ENCODE results near the gene PHETA1. TPM values are rescaled to one million over a fixed set of nuclear protein-coding genes. Genes with fewer than 3 reads are reported as not detected.

The PHETA1 gene
- polyA plus RNA-seq, 2 of the 4 experiments (the other 2 are of a cell fraction), result 2.9 to 7.1 TPM

DNA sequence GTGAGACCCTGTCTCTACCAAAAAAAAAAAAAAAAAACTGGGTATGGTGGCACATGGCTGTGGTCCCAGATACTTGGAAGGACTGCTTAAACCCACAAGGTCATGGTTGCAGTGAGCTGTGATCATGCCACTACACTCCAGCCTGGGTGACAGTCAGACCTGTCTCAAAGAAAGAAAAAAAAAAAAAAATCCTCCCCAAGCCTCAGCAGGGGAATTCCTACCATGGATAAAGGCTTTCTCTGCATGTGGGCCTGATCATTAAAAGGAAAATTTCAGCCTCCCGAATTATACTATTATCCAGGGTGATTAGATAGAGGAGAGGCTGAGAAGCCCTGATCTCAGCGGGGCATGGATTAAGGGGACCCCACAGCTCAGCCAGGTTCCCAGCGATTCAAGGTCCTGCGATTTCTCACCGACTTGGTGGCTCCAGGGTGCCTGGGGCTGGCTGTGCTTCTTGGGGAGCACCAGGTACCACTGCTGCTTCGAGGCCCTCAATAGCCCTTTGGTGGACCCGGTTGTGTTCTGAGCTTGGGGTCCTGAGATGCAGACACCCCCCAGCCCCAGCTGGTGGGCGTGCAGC, 42.4 kb upstream of the PHETA1 start:
- 79% methylated on average over 8 of the region's 8 CpGs for WGBS (ENCODE audit: missing lambda C conversion rate)
- TF ChIP-seq SREBF2 (IDR thresholded peaks at IDR 0.05), result no peak
- TF ChIP-seq KDM5A (IDR thresholded peaks at IDR 0.05), result no peak
- TF ChIP-seq HEYL (CRISPR knock-in tag; IDR thresholded peaks at IDR 0.05), result no peak
- TF ChIP-seq RFX5 (IDR thresholded peaks at IDR 0.05), result no peak
- TF ChIP-seq ZNF302 (CRISPR knock-in tag; IDR thresholded peaks at IDR 0.05), result no peak
- TF ChIP-seq MAZ (IDR thresholded peaks at IDR 0.05; ENCODE audit: borderline replicate concordance, low read depth, low read length), result no peak
- TF ChIP-seq RARB (CRISPR knock-in tag; IDR thresholded peaks at IDR 0.05), result no peak
- no peak for TF ChIP-seq HOXA7 (CRISPR knock-in tag; IDR thresholded peaks at IDR 0.05)
- TF ChIP-seq JUNB (IDR thresholded peaks at IDR 0.05), result no peak
- TF ChIP-seq, protein P1, sequence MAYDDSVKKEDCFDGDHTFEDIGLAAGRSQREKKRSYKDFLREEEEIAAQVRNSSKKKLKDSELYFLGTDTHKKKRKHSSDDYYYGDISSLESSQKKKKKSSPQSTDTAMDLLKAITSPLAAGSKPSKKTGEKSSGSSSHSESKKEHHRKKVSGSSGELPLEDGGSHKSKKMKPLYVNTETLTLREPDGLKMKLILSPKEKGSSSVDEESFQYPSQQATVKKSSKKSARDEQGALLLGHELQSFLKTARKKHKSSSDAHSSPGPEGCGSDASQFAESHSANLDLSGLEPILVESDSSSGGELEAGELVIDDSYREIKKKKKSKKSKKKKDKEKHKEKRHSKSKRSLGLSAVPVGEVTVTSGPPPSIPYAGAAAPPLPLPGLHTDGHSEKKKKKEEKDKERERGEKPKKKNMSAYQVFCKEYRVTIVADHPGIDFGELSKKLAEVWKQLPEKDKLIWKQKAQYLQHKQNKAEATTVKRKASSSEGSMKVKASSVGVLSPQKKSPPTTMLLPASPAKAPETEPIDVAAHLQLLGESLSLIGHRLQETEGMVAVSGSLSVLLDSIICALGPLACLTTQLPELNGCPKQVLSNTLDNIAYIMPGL (CRISPR knock-in tag; IDR thresholded peaks at IDR 0.05; ENCODE audit: borderline replicate concordance), result no peak
- no peak for TF ChIP-seq EHMT2 (IDR thresholded peaks at IDR 0.05; ENCODE audit: low read depth)
- TF ChIP-seq, protein P2, sequence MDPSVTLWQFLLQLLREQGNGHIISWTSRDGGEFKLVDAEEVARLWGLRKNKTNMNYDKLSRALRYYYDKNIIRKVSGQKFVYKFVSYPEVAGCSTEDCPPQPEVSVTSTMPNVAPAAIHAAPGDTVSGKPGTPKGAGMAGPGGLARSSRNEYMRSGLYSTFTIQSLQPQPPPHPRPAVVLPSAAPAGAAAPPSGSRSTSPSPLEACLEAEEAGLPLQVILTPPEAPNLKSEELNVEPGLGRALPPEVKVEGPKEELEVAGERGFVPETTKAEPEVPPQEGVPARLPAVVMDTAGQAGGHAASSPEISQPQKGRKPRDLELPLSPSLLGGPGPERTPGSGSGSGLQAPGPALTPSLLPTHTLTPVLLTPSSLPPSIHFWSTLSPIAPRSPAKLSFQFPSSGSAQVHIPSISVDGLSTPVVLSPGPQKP (IDR thresholded peaks at IDR 0.05; ENCODE audit: low read depth, low read length), result no peak
- POLR2A ChIA-PET, result interaction anchor here (0.6 kb wide), 1 partner anchor 84 kb away, joined by 3 read pairs; no protein-coding TSS in a partner anchor
- Histone ChIP-seq H3K27ac (no peak overlapping the region), H3K4me2 (no peak overlapping the region), H3K9me3 (no peaks in the 10 kb centered on the region), H3K4me3 (no peak overlapping the region), H3K4me1 (peaks cover 36% of the 10 kb centered on the region)
- no peak for ATAC-seq
- DNase-seq (ENCODE audit: low read depth in 1 of 2, low spot score in 1 of 2), result no peak
- CTCF ChIA-PET, result interaction anchor here (0.9 to 8.6 kb wide), 3 partner anchors 14 to 40 kb away, joined by 3 to 103 read pairs (median 21); no protein-coding TSS in a partner anchor
- no peak for FAIRE-seq

- no peak for DNase-seq (ENCODE audit: low read depth in 1 of 2, low spot score in 1 of 2)
- no peak overlapping the region; the same call in 2 of the 3 replicates for H3K4me2 ChIP-seq
- 85% methylated on average over 11 of the region's 12 CpGs for WGBS (ENCODE audit: missing lambda C conversion rate)
- H3K4me3 ChIP-seq, result no peak overlapping the region
- POLR2A ChIA-PET, result no interaction called here
- peak overlapping the region in 1 of 2 experiments; percentile 82; a peak in 3 of 6 replicates for H3K27ac ChIP-seq
- TF ChIP-seq ZNF302 (CRISPR knock-in tag; IDR thresholded peaks at IDR 0.05) (no peak), ZFP36 (IDR thresholded peaks at IDR 0.05; ENCODE audit: borderline replicate concordance, partially characterized antibody) (peak; percentile 87)
- H3K4me1 ChIP-seq, result peaks cover 36% of the 10 kb centered on the region
- no peak for ATAC-seq
- no peak for FAIRE-seq
- CTCF ChIA-PET, result interaction anchor here (0.7 to 8.6 kb wide), 2 partner anchors 13 to 37 kb away, joined by 6 to 103 read pairs; no protein-coding TSS in a partner anchor
- no peaks in the 10 kb centered on the region for H3K9me3 ChIP-seq
Observed at GRCh38 chr12:111410431-111411184, 41.7 kb upstream of the PHETA1 start.

- Histone ChIP-seq H3K9me3 (no peaks in the 10 kb centered on the region), H3K4me1 (peaks cover 38% of the 10 kb centered on the region), H3K4me2 (peak overlapping the region; percentile 11; the same call in 1 of the 3 replicates), H3K4me3 (no peak overlapping the region), H3K27ac (peak overlapping the region in 1 of 2 experiments; percentile 82; a peak in 4 of 6 replicates)
- no peak for DNase-seq (ENCODE audit: low read depth in 1 of 2, low spot score in 1 of 2)
- no peak for FAIRE-seq
- ChIA-PET CTCF (interaction anchor here (0.6 to 8.6 kb wide), 4 partner anchors 13 to 88 kb away, joined by 3 to 103 read pairs (median 4); no protein-coding TSS in a partner anchor), POLR2A (no interaction called here)
- no peak for ATAC-seq
- whole genome bisulfite sequencing (ENCODE audit: missing lambda C conversion rate), result 56% methylated on average over 12 of the region's 14 CpGs
- TF ChIP-seq RFX5 (IDR thresholded peaks at IDR 0.05), result no peak
- TF ChIP-seq FOSB (CRISPR knock-in tag; IDR thresholded peaks at IDR 0.05), result no peak
- no peak for TF ChIP-seq RCOR1 (IDR thresholded peaks at IDR 0.05; ENCODE audit: low read depth, low read length)
- no peak for TF ChIP-seq PBX3 (IDR thresholded peaks at IDR 0.05)
- TF ChIP-seq PHF8 (IDR thresholded peaks at IDR 0.05; ENCODE audit: borderline replicate concordance, low read depth), result no peak
- TF ChIP-seq, protein P3, sequence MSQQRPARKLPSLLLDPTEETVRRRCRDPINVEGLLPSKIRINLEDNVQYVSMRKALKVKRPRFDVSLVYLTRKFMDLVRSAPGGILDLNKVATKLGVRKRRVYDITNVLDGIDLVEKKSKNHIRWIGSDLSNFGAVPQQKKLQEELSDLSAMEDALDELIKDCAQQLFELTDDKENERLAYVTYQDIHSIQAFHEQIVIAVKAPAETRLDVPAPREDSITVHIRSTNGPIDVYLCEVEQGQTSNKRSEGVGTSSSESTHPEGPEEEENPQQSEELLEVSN (IDR thresholded peaks at IDR 0.05; ENCODE audit: borderline replicate concordance, low read depth), result no peak
- TF ChIP-seq ZC3H11A (IDR thresholded peaks at IDR 0.05), result no peak
- TF ChIP-seq POLR2A (IDR thresholded peaks at IDR 0.05; ENCODE audit: low read length), result no peak
- TF ChIP-seq SREBF2 (IDR thresholded peaks at IDR 0.05), result no peak
- TF ChIP-seq BHLHE40 (IDR thresholded peaks at IDR 0.05; ENCODE audit: low read depth, low read length), result no peak
- TF ChIP-seq ZSCAN20 (CRISPR knock-in tag; IDR thresholded peaks at IDR 0.05), result no peak
- no peak for TF ChIP-seq NR3C1 (IDR thresholded peaks at IDR 0.05)
- no peak for TF ChIP-seq ZFP36 (IDR thresholded peaks at IDR 0.05; ENCODE audit: borderline replicate concordance, partially characterized antibody)
- TF ChIP-seq CBX8 (IDR thresholded peaks at IDR 0.05), result no peak
- no peak for TF ChIP-seq RARB (CRISPR knock-in tag; IDR thresholded peaks at IDR 0.05)
- no peak for TF ChIP-seq CHD2 (IDR thresholded peaks at IDR 0.05; ENCODE audit: low read length, partially characterized antibody)
Observed at GRCh38 chr12:111409780-111410430, 41.0 kb upstream of the PHETA1 start.

Data from A549 (cell line).